IPS DF 6.9 (cell line): ENCODE measurements around the gene FNBP1.

ENCODE experiments used
- DNase-seq: peaks from one replicate; pipeline ENCODE4 v3.0.0-alpha.2; 2013; ENCODE audit warnings: low read depth, low spot score
- H3K27ac ChIP-seq: one replicate; pipeline ENCODE4 v1.5.1; 2013; ENCODE audit warnings: low read length, control low read depth
- H3K27me3 ChIP-seq: 2 replicates; pipeline ENCODE4 v1.6.1; 2013; ENCODE audit warnings: mild to moderate bottlenecking, low read length; ENCODE audit not compliant: control insufficient read depth, insufficient read depth
- H3K36me3 ChIP-seq: 2 replicates; pipeline ENCODE4 v1.6.1; 2013; ENCODE audit warnings: low read length; ENCODE audit not compliant: control insufficient read depth, insufficient read depth
- H3K4me1 ChIP-seq: 2 replicates; pipeline ENCODE4 v1.6.1; 2013; ENCODE audit warnings: low read length; ENCODE audit not compliant: control insufficient read depth, insufficient read depth
- H3K4me3 ChIP-seq: 2 replicates; pipeline ENCODE4 v1.5.1; 2013; ENCODE audit warnings: mild to moderate bottlenecking, low read length
- H3K9me3 ChIP-seq: 2 replicates; pipeline ENCODE4 v1.6.1; 2013; ENCODE audit warnings: low read length, inconsistent platforms; ENCODE audit not compliant: control insufficient read depth, insufficient read depth
- WGBS: extraction: QIAGEN DNeasy Blood & Tissue Kit; methylation state at CpG from one replicate; pipeline ENCODE4 v1.1.7; 2013; ENCODE audit warnings: mixed read lengths, missing lambda C conversion rate; ENCODE audit not compliant: insufficient read length, insufficient coverage; 5-methylcytosine and 5-hydroxymethylcytosine counted together

Gene FNBP1

DNA sequence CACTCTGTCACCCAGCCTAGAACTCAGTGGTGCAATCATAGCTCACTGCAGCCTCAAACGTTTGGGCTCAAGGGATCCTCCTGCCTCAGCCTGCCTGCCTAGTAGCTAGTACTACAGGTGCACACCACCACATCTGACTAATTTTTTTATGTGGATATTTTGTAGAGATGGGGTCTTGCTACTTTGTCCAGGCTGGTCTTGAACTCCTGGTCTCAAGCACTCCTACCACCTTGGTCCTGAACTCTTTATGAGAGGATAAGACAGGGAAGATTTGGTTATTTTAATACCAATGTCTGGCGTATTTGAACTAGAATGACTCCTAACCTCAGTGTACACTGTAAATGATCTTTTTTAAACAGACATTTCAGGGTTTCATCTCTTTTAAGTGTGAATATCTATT is 19.8 kb upstream of the FNBP1 start:
- DNase-seq, result no peak
- WGBS, result no CpG with 5 or more reads among the region's 2 CpGs
- Histone ChIP-seq H3K27me3 (no peaks in the 10 kb centered on the region), H3K27ac (no peak overlapping the region), H3K4me1 (no peaks in the 10 kb centered on the region), H3K4me3 (no peak overlapping the region), H3K36me3 (no peaks in the 10 kb centered on the region), H3K9me3 (no peaks in the 10 kb centered on the region)

DNA sequence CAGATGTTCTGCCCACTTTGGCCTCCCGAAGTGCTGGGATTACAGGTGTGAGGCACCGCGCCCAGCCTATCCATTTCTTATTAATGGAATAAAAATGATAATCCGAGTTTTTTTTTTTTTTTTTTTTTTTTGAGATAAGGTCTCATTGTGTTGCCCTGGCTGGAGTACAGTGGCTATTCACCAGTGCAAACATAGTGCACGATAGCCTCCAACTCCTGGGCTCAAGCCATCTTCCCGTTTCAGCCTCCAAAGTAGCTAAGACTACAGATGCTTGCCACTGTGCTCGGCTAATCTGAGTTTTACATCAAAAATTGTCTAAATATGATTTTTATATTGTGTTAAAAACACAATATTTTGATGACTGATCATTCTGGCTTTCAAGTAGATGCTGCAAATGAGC is 17.3 kb upstream of the FNBP1 start:
- Histone ChIP-seq H3K27ac (no peak overlapping the region), H3K4me1 (no peaks in the 10 kb centered on the region), H3K4me3 (no peak overlapping the region), H3K27me3 (no peaks in the 10 kb centered on the region), H3K9me3 (no peaks in the 10 kb centered on the region), H3K36me3 (no peaks in the 10 kb centered on the region)
- DNase-seq, result no peak
- no CpG with 5 or more reads among the region's 7 CpGs for WGBS

DNA sequence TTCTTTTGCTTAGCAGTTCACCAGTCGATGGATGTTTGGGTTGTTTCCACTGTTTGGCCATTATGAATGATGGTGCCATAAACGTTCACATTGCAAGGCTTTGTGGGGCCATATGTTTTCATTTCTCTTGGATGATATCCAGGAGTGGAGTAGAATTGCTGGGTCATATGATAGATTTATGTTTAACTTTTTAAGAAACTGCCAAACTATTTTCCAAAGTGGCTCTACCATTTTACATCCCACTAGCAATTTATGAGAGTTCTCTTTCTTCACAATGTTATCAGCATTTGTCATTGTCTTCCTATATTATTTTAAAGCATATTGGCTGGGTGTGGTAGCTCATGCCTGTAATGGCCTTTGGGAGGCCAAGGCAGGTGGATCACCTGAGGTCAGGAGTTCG is 15.9 kb upstream of the FNBP1 start:
- H3K4me1 ChIP-seq, result no peaks in the 10 kb centered on the region
- H3K36me3 ChIP-seq, result no peaks in the 10 kb centered on the region
- no CpG with 5 or more reads among the region's 3 CpGs for WGBS
- H3K27me3 ChIP-seq, result no peaks in the 10 kb centered on the region
- H3K9me3 ChIP-seq, result no peaks in the 10 kb centered on the region
- no peak overlapping the region for H3K4me3 ChIP-seq
- no peak overlapping the region for H3K27ac ChIP-seq
- DNase-seq, result no peak

DNA sequence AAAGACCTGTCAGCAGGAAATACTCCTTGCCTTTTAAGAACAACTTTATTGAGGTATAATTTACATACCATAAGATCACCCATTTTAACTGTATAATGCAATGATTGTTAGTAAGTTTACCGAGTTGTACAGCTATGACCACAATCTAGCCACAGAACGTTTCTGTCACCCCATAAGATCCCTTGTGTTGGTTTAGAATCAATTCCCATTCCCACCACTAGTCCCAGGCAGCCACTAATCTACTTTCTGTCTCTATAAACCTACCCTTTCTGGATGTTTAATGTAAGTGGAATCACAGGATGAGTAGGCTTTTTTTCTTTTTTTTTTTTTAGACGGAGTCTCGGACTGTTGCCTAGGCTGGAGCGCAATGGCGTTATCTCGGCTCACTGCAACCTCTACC is 15.2 kb upstream of the FNBP1 start:
- Histone ChIP-seq H3K27ac (no peak overlapping the region), H3K4me3 (no peak overlapping the region), H3K9me3 (no peaks in the 10 kb centered on the region), H3K27me3 (no peaks in the 10 kb centered on the region), H3K36me3 (no peaks in the 10 kb centered on the region), H3K4me1 (no peaks in the 10 kb centered on the region)
- WGBS, result no CpG with 5 or more reads among the region's 7 CpGs
- DNase-seq, result no peak

DNA sequence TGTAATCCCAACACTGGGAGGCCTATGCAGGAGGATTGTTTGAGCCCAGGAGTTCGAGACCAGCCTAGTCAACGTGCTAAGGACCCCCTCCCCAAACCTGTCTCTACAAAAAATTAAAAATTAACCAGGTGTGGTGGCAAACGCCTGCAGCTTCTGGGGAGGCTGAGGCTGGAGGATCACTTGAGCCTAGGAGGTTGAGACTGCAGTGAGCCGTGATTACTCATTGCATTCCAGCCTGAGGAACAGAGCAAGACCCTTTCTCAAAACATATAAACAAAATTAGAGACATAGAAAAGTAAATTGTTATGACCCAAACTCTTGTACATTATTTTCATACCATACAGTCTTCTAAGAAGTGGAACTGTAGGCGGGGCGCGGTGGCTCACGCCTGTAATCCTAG is 11.8 kb upstream of the FNBP1 start:
- H3K27ac ChIP-seq, result no peak overlapping the region
- no peak overlapping the region for H3K4me3 ChIP-seq
- H3K9me3 ChIP-seq, result no peaks in the 10 kb centered on the region
- H3K36me3 ChIP-seq, result no peaks in the 10 kb centered on the region
- no peaks in the 10 kb centered on the region for H3K4me1 ChIP-seq
- H3K27me3 ChIP-seq, result no peaks in the 10 kb centered on the region
- WGBS, result no CpG with 5 or more reads among the region's 8 CpGs
- DNase-seq, result no peak

DNA sequence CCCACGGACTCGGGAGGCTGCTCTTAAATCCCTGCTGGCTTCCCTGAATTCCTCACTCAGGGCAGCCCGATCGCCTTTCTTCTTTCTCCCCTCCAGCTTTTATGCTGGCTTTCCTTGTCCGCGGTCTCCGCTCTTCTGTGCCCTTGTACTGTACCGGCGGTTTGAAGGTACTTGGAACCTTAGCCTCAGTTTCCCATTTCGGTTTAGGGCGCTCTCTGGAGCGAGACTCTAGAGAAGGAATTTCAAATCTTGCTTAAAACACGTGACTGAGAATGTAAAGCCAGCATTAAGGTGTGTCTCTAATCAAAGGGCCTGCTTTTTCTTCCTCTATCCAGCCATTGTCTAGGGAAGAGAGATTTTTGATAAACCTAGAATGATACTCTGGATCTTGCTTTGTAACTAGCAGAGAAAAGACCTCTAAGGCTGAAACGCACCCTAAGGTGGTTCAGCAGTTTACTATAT is 11.4 kb upstream of the FNBP1 start:
- H3K27me3 ChIP-seq, result no peaks in the 10 kb centered on the region
- WGBS, result no CpG with 5 or more reads among the region's 14 CpGs
- no peaks in the 10 kb centered on the region for H3K4me1 ChIP-seq
- H3K9me3 ChIP-seq, result no peaks in the 10 kb centered on the region
- H3K4me3 ChIP-seq, result peak overlapping the region; percentile 89; the same call in 1 of the 2 replicates
- H3K36me3 ChIP-seq, result no peaks in the 10 kb centered on the region
- no peak overlapping the region for H3K27ac ChIP-seq
- no peak for DNase-seq

DNA sequence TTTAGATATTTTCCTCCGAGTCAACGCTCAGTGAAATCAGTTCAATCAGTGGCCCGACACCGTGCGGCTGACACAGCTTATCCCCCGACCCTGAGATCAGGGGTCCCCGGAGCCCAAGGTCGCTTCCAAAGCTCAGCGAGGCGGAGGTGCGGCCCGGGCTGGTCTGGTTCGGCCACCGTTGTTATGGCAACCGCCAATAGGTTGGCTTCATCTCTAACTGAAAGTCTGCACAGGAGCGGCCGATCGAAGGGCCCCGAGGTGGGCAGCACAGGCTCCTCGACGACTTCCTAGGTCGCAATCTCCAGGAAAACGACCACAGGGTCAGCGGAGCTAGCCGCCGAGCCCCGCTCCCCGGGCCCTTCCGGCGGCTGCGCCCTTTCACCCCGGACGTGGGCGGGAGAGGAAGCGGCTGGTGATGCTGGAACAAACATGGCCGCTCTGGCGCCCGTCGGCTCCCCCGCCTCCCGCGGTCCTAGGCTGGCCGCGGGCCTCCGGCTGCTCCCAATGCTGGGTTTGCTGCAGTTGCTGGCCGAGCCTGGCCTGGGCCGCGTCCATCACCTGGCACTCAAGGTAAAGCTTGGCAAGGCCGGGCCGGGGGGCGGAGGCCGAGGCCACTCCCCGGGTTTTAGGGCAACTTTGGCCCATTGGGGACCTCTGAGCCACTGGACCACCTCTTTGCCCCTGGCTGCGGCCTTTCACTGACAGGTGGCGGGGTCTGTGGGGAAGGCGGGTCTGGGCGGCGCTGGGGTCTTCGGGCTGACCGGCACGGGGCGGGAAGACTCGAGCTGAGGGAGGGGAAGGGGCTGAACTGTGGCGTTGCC is 10.7 kb upstream of the FNBP1 start, which contains the start of gene GPR107:
GPR107 (plus strand) TSS at position 403 of the 821 bp plus-strand sequence; CDS start at position 430, 27 bp downstream.
- no peaks in the 10 kb centered on the region for H3K4me1 ChIP-seq
- WGBS, result no CpG with 5 or more reads among the region's 64 CpGs
- H3K27ac ChIP-seq, result no peak within 1 kb of the TSS
- peak within 1 kb of the TSS; percentile 89 for H3K4me3 ChIP-seq
- no peaks in the 10 kb centered on the region for H3K27me3 ChIP-seq
- no peaks in the 10 kb centered on the region for H3K9me3 ChIP-seq
- no peaks in the 10 kb centered on the region for H3K36me3 ChIP-seq
- no peak for DNase-seq

DNA sequence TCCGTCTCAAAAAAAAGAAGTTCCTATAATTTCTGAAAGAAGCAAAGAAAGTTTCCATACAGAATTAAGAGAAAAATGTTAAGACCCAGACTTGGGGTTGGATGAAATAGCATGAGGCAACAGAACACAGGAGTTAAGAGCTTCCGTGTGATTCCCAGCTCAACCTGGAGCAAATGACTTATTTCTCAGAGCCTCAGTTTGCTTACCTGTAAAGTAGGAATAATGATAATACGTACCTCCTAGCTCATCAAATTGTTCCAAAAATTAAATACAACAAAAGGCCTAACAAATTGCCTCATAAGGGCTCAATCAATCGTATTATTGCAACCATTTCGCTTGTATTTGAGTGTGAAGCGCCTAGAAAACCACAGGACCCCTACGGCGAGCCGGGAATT is 10.1 kb upstream of the FNBP1 start:
- Histone ChIP-seq H3K9me3 (no peaks in the 10 kb centered on the region), H3K4me1 (no peaks in the 10 kb centered on the region), H3K36me3 (no peaks in the 10 kb centered on the region), H3K27me3 (no peaks in the 10 kb centered on the region), H3K4me3 (peak overlapping the region; percentile 89; the same call in 1 of the 2 replicates), H3K27ac (no peak overlapping the region)
- DNase-seq, result no peak
- no CpG with 5 or more reads among the region's 9 CpGs for WGBS

DNA sequence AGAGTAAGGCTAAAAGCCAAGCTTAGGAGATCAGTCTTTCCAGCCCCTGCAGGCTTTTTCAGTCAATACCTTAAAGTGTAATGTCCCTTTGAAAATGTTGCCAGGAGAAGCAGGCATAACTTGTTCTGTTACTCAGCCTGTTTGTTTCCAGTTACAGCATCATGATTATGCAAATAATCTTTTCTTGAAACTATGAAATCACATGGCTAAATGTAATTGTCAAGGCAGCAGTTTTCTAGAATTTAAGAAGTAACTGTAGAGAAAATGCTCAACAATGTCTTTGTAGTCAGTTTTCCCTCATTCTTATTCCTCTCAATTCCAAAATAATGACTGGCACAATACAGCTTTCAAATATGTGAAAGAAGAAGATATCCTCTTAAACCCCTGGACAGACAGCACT is 8.9 kb upstream of the FNBP1 start:
- Histone ChIP-seq H3K36me3 (no peaks in the 10 kb centered on the region), H3K4me3 (no peak overlapping the region), H3K4me1 (no peaks in the 10 kb centered on the region), H3K27ac (no peak overlapping the region), H3K9me3 (no peaks in the 10 kb centered on the region), H3K27me3 (no peaks in the 10 kb centered on the region)
- no peak for DNase-seq

DNA sequence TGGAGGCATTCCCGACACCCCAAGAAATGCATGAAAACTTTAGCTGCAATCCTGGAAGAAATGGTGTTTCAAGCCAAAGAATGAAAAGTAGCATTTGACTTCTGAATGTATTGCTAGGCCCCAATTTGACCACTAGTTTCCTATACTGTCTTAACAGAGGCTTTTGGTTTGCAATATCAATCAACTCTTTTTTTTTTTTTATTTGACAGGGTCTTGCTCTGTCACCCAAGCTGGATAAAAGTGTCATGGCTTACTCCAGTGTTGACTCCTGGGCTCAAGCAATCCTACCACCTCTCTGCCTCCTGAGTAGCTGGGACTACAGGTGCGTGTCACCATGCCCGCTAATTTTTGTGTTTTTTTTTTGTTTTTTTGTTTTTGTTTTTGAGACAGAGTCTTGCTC is 7.5 kb upstream of the FNBP1 start:
- no peaks in the 10 kb centered on the region for H3K36me3 ChIP-seq
- no peaks in the 10 kb centered on the region for H3K27me3 ChIP-seq
- no peaks in the 10 kb centered on the region for H3K4me1 ChIP-seq
- no peak overlapping the region for H3K27ac ChIP-seq
- no peak overlapping the region for H3K4me3 ChIP-seq
- WGBS, result no CpG with 5 or more reads among the region's 3 CpGs
- DNase-seq, result no peak
- H3K9me3 ChIP-seq, result no peaks in the 10 kb centered on the region
